NCI-H345 (cell line): ENCODE measurements around the gene ADAMTSL3.
A peak's percentile ranks its signal among the peaks of the same experiment; 100 is the strongest.
"Not testable (repeated sequence)": the region's sequence is repeated elsewhere in the genome, so short reads cannot be mapped to it uniquely, and the experiment has no call there.

Source experiments
- DNase-seq: peaks from one replicate; lab custom pipeline; 2025; lab: John Stamatoyannopoulos, UW

Gene ADAMTSL3

GRCh38 chr15:84042434-84043056 lies 388.6 kb downstream of the ADAMTSL3 start:
- DNase-seq, result peak; percentile 7

GRCh38 chr15:84046064-84046637 lies 392.2 kb downstream of the ADAMTSL3 start:
- DNase-seq, result no peak

GRCh38 chr15:84049480-84049879 lies 395.6 kb downstream of the ADAMTSL3 start:
- DNase-seq, result not testable (repeated sequence)

GRCh38 chr15:84050076-84050475 lies 396.2 kb downstream of the ADAMTSL3 start:
- no peak for DNase-seq

- not testable (repeated sequence) for DNase-seq
Measured at GRCh38 chr15:84051146-84051545, 397.2 kb downstream of the ADAMTSL3 start.

- not testable (repeated sequence) for DNase-seq
Measured at GRCh38 chr15:84054544-84054943, 400.6 kb downstream of the ADAMTSL3 start.

- DNase-seq, result no peak
Measured at GRCh38 chr15:84057714-84058331, 403.9 kb downstream of the ADAMTSL3 start.

- not testable (repeated sequence) for DNase-seq
Measured at GRCh38 chr15:84063674-84064073, 409.8 kb downstream of the ADAMTSL3 start.

- DNase-seq, result not testable (repeated sequence)
Measured at GRCh38 chr15:84068674-84069073, 414.8 kb downstream of the ADAMTSL3 start.

- DNase-seq, result not testable (repeated sequence)
Measured at GRCh38 chr15:84078038-84078437, 424.1 kb downstream of the ADAMTSL3 start.

GRCh38 chr15:84079325-84079884 lies 425.5 kb downstream of the ADAMTSL3 start:
- DNase-seq, result peak; percentile 45

GRCh38 chr15:84079885-84080777 lies 426.2 kb downstream of the ADAMTSL3 start:
- peak; percentile 69 for DNase-seq

GRCh38 chr15:84080778-84081084 lies 426.8 kb downstream of the ADAMTSL3 start:
- DNase-seq, result not testable (repeated sequence)

GRCh38 chr15:84081391-84082168 lies 427.7 kb downstream of the ADAMTSL3 start:
- DNase-seq, result no peak

GRCh38 chr15:84082739-84083138 lies 428.8 kb downstream of the ADAMTSL3 start:
- DNase-seq, result no peak

- DNase-seq, result not testable (repeated sequence)
Measured at GRCh38 chr15:84086071-84086470, 432.1 kb downstream of the ADAMTSL3 start.
